H9 (cell line): Measurements from ENCODE around the gene DNER. TPM values are rescaled to one million over a fixed set of nuclear protein-coding genes. Genes with fewer than 3 reads are reported as not detected.

Experiments used
- DNase-seq: peaks from one replicate; pipeline ENCODE4 v3.0.0-alpha.2; 2017
- H2AFZ ChIP-seq: one replicate; pipeline ENCODE4 v1.6.1; 2013; ENCODE audit warnings: mild to moderate bottlenecking, low read length, control low read depth, moderate library complexity
- H2AK5ac ChIP-seq: 2 replicates; pipeline ENCODE4 v1.6.1; 2013; ENCODE audit warnings: low read length, control low read depth, mixed read lengths; ENCODE audit not compliant: insufficient read length
- H2BK120ac ChIP-seq: one replicate; pipeline ENCODE4 v1.6.1; 2013; ENCODE audit warnings: low read depth, mild to moderate bottlenecking, low read length, control low read depth, inconsistent platforms; ENCODE audit not compliant: poor library complexity, severe bottlenecking
- H2BK12ac ChIP-seq: 2 replicates; pipeline ENCODE4 v1.6.1; 2013; ENCODE audit warnings: low read length, control low read depth, mixed read lengths, low read depth; ENCODE audit not compliant: insufficient read length
- H2BK15ac ChIP-seq: 2 replicates; pipeline ENCODE4 v1.6.1; 2013; ENCODE audit warnings: low read depth, low read length, control low read depth
- H2BK20ac ChIP-seq: one replicate; pipeline ENCODE4 v1.6.1; 2013; ENCODE audit warnings: low read depth, mild to moderate bottlenecking, low read length, control low read depth, inconsistent platforms; ENCODE audit not compliant: poor library complexity, severe bottlenecking
- H2BK5ac ChIP-seq: 2 replicates; pipeline ENCODE4 v1.6.1; 2013; ENCODE audit warnings: low read length, control low read depth, mixed read lengths; ENCODE audit not compliant: insufficient read length
- H3K14ac ChIP-seq: 2 replicates; pipeline ENCODE4 v1.6.1; 2013; ENCODE audit warnings: low read length, control low read depth; ENCODE audit not compliant: insufficient read depth
- H3K18ac ChIP-seq: 2 replicates; pipeline ENCODE4 v1.6.1; 2013; ENCODE audit warnings: low read depth, mild to moderate bottlenecking, mixed read lengths, low read length, control low read depth; ENCODE audit not compliant: insufficient read length
- H3K23ac ChIP-seq: 2 replicates; pipeline ENCODE4 v1.6.1; 2013; ENCODE audit warnings: low read length, control low read depth, mixed read lengths, low read depth; ENCODE audit not compliant: insufficient read length
- H3K23me2 ChIP-seq: 2 replicates; pipeline ENCODE4 v1.6.1; 2013; ENCODE audit warnings: low read depth, mild to moderate bottlenecking, mixed read lengths, low read length, control low read depth; ENCODE audit not compliant: insufficient read length, poor library complexity, severe bottlenecking
- H3K27ac ChIP-seq: 2 replicates; pipeline ENCODE4 v1.5.1; 2013; ENCODE audit warnings: low read length, control low read depth, mixed read lengths, low read depth; ENCODE audit not compliant: insufficient read length
- H3K27me3 ChIP-seq: 2 replicates; pipeline ENCODE4 v1.6.1; 2013; ENCODE audit warnings: low read length, control low read depth, inconsistent platforms; ENCODE audit not compliant: insufficient read depth
- H3K4ac ChIP-seq: 2 replicates; pipeline ENCODE4 v1.6.1; 2013; ENCODE audit warnings: low read depth, mild to moderate bottlenecking, control low read depth, inconsistent platforms, low read length, moderate library complexity
- H3K4me1 ChIP-seq: 2 replicates; pipeline ENCODE4 v1.6.1; 2013; ENCODE audit warnings: low read length, control low read depth, inconsistent platforms; ENCODE audit not compliant: insufficient read depth
- H3K4me2 ChIP-seq: 2 replicates; pipeline ENCODE4 v1.6.1; 2013; ENCODE audit warnings: low read length, control low read depth, mixed read lengths; ENCODE audit not compliant: insufficient read length, insufficient read depth
- H3K56ac ChIP-seq: 2 replicates; pipeline ENCODE4 v1.6.1; 2013; ENCODE audit warnings: low read depth, mild to moderate bottlenecking, mixed read lengths, low read length, control low read depth; ENCODE audit not compliant: insufficient read length
- H3K79me1 ChIP-seq: 2 replicates; pipeline ENCODE4 v1.6.1; 2013; ENCODE audit warnings: low read depth, mild to moderate bottlenecking, moderate library complexity, low read length, control low read depth, inconsistent platforms; ENCODE audit not compliant: insufficient read depth, poor library complexity, severe bottlenecking
- H3K79me2 ChIP-seq: 2 replicates; pipeline ENCODE4 v1.6.1; 2013; ENCODE audit warnings: low read length, control low read depth, inconsistent platforms; ENCODE audit not compliant: insufficient read depth
- H3K9ac ChIP-seq: 2 replicates; pipeline ENCODE4 v1.6.1; 2013; ENCODE audit warnings: low read length, control low read depth, mixed read lengths; ENCODE audit not compliant: insufficient read length; ENCODE audit errors: extremely low read depth
- H3K9me3 ChIP-seq: one replicate; pipeline ENCODE4 v1.6.1; 2013; ENCODE audit warnings: low read depth, low read length, inconsistent platforms; ENCODE audit not compliant: control insufficient read depth
- H3T11ph ChIP-seq: one replicate; pipeline ENCODE4 v1.6.1; 2013; ENCODE audit warnings: mild to moderate bottlenecking, low read length, control low read depth, inconsistent platforms
- H4K20me1 ChIP-seq: one replicate; pipeline ENCODE4 v1.6.1; 2013; ENCODE audit not compliant: control insufficient read depth, insufficient read length, insufficient read depth
- H4K5ac ChIP-seq: 2 replicates; pipeline ENCODE4 v1.6.1; 2013; ENCODE audit warnings: low read depth, mild to moderate bottlenecking, mixed read lengths, low read length, control low read depth; ENCODE audit not compliant: insufficient read length
- H4K8ac ChIP-seq: replicated peaks from 2 replicates; pipeline ENCODE4 v1.6.1; 2013; ENCODE audit warnings: low read length, control low read depth, mixed read lengths, low read depth; ENCODE audit not compliant: insufficient read length
- H4K91ac ChIP-seq: 2 replicates; pipeline ENCODE4 v1.6.1; 2013; ENCODE audit warnings: low read depth, mild to moderate bottlenecking, moderate library complexity, mixed read lengths, low read length, control low read depth; ENCODE audit not compliant: insufficient read length
- H3K27ac Mint-ChIP-seq, 3 experiments: 2 replicates in 2 of 3; 3 replicates in 1 of 3; pipeline ENCODE4 v1.8.0; 2020 to 2021; ENCODE audit warnings: mixed read lengths in 3 of 3, mild to moderate bottlenecking in 1 of 3, moderate library complexity in 1 of 3
- H3K27me3 Mint-ChIP-seq: 2 replicates; pipeline ENCODE4 v1.8.0; 2021; ENCODE audit warnings: low read depth, mild to moderate bottlenecking, moderate library complexity, mixed read lengths
- H3K36me3 Mint-ChIP-seq, 3 experiments: 2 replicates in 2 of 3; 3 replicates in 1 of 3; pipeline ENCODE4 v1.8.0; 2020 to 2021; ENCODE audit warnings: low read depth in 3 of 3, mixed read lengths in 3 of 3; ENCODE audit not compliant: insufficient read depth in 1 of 3
- H3K4me1 Mint-ChIP-seq, 2 experiments: 2 replicates each; pipeline ENCODE4 v1.8.0; 2020; ENCODE audit warnings: mixed read lengths in 2 of 2
- H3K4me3 Mint-ChIP-seq, 2 experiments: 2 replicates in 1 of 2; 3 replicates in 1 of 2; pipeline ENCODE4 v1.8.0; 2020 to 2021; ENCODE audit warnings: mild to moderate bottlenecking in 2 of 2, mixed read lengths in 2 of 2, moderate library complexity in 1 of 2
- H3K9me3 Mint-ChIP-seq, 2 experiments: 2 replicates in 1 of 2; 3 replicates in 1 of 2; pipeline ENCODE4 v1.8.0; 2020; ENCODE audit warnings: mild to moderate bottlenecking in 2 of 2, mixed read lengths in 2 of 2, moderate library complexity in 1 of 2
- WGBS: extraction: QIAGEN DNeasy Blood & Tissue Kit; methylation state at CpG from one replicate; pipeline ENCODE4 v1.1.7; 2013; ENCODE audit warnings: missing lambda C conversion rate, low lambda C conversion rate, mixed read lengths; ENCODE audit not compliant: insufficient read length; ENCODE audit errors: extremely low coverage; 5-methylcytosine and 5-hydroxymethylcytosine counted together
- total RNA-seq: library from RNA; stranded (reverse); gene quantifications from 2 replicates; pipeline ENCODE4 v1.2.1, GENCODE V29; 2021
- TF ChIP-seq, protein P1 (sequence below): fragments of 200-600 bp; sonication (generic); conservative IDR thresholded peaks from 3 replicates; pipeline ENCODE4 v1.8.0; 2021; ENCODE audit warnings: antibody characterized with exemption, mild to moderate bottlenecking

The DNER gene
- total RNA-seq, 1 experiment from 2014 or later, result 1.0 TPM

- Histone ChIP-seq H4K8ac (no peak overlapping the region), H3K4me1 (no peaks in the 10 kb centered on the region), H2BK12ac (no peak overlapping the region), H2BK20ac (no peak overlapping the region), H3K79me2 (no peaks in the 10 kb centered on the region), H3K23ac (no peak overlapping the region), H2BK15ac (no peak overlapping the region), H3K4me2 (no peak overlapping the region), H3K56ac (no peak overlapping the region), H3K79me1 (no peaks in the 10 kb centered on the region), H2BK120ac (no peak overlapping the region), H3K18ac (no peak overlapping the region), H3K27me3 (no peaks in the 10 kb centered on the region), H3K27ac (no peak overlapping the region), H3K9ac (no peak overlapping the region), H2AFZ (no peak overlapping the region), H2BK5ac (no peak overlapping the region), H3K9me3 (no peaks in the 10 kb centered on the region), H3K4ac (no peak overlapping the region), H2AK5ac (no peak overlapping the region), H4K20me1 (no peaks in the 10 kb centered on the region), H3K14ac (no peak overlapping the region), H3T11ph (no peak overlapping the region), H4K5ac (no peak overlapping the region), H4K91ac (no peak overlapping the region), H3K23me2 (no peaks in the 10 kb centered on the region)
- H3K9me3 Mint-ChIP-seq, result no peaks in the 10 kb centered on the region
- peak overlapping the region in 1 of 3 experiments; percentile 32; a peak in 1 of 7 replicates for H3K27ac Mint-ChIP-seq
- TF ChIP-seq, protein P1, sequence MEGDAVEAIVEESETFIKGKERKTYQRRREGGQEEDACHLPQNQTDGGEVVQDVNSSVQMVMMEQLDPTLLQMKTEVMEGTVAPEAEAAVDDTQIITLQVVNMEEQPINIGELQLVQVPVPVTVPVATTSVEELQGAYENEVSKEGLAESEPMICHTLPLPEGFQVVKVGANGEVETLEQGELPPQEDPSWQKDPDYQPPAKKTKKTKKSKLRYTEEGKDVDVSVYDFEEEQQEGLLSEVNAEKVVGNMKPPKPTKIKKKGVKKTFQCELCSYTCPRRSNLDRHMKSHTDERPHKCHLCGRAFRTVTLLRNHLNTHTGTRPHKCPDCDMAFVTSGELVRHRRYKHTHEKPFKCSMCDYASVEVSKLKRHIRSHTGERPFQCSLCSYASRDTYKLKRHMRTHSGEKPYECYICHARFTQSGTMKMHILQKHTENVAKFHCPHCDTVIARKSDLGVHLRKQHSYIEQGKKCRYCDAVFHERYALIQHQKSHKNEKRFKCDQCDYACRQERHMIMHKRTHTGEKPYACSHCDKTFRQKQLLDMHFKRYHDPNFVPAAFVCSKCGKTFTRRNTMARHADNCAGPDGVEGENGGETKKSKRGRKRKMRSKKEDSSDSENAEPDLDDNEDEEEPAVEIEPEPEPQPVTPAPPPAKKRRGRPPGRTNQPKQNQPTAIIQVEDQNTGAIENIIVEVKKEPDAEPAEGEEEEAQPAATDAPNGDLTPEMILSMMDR, result no peak
- H3K27me3 Mint-ChIP-seq, result no peaks in the 10 kb centered on the region; the same call in 1 of the 2 replicates
- WGBS, result no CpG with 5 or more reads among the region's 2 CpGs
- H3K4me1 Mint-ChIP-seq, result peaks cover under 1 to 2% of the 10 kb centered on the region in 2 experiments; a peak in 3 of 4 replicates
- H3K4me3 Mint-ChIP-seq, result no peak overlapping the region
- no peak for DNase-seq
- no peaks in the 10 kb centered on the region; a peak in 1 of 7 replicates for H3K36me3 Mint-ChIP-seq
Measured at GRCh38 chr2:229514273-229514895, 200.0 kb downstream of the DNER start.
